GM21515 (cell line): ENCODE data around the gene GRIK3.

ENCODE experiments used
- ATAC-seq: cut with Tn5 transposase; IDR thresholded peaks from one replicate; pipeline ENCODE4 v1.9.1; 2021; ENCODE audit not compliant: unreplicated experiment

Gene GRIK3

DNA sequence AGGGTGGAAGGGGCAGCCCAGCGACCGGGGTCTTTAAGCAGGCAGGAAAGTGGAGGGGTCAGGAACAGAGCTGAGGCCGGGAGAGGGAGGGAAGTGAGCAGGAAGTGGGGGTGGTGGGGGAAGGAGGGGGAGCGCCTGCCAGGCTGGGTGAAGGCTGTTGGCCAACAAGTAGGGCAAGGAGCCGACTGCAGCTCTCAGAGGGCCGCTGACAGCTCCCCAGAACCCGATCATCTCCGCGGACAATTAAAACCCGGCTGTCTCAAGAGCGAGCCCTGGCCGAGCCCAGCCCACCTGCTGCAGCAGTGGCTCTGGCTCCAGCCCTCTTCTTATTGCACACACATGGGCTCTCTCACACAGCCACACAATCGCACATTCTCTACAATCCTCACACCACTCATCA, 51.6 kb downstream of the GRIK3 start:
- no peak for ATAC-seq

DNA sequence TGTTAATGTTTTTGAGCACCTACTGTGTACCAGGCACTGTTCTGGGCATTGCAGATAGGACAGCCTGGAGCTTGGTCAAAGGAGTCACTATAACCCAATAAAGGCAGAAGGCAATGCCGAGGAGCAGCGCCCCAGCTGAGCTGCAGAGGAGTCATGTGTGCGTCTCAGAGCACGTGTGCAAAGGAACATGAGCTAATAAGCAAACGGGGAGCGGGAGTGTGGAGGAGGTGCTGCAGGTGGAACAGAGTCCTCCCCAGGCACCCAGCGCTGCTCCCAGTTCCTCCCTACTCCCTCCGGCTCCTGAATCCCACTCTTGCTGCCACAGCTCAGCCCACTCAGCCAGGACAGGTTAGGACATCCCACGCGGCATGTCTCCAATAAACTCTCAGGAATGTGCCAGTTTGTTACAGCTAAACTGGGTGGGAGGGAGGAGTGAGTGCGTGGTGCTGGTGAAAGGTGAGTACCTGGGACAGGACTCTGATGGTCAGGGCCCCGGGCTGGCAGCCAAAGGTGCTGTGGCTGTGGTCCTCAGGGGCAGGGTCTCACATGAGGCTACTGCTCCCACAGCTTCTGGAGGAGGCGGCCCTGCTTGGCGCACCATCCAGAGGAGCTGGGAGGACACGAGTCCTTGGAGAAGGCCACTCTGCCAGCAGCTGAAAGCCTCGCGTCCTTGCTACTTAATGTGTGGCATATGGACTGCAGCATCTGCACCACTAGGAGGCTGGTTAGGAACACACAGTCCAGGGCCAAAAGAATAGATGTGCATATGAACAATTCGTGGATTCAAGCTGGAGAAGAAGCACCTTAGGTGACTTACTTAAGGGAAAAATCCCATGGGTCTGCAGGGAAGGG, 52.3 kb downstream of the GRIK3 start:
- no peak for ATAC-seq

DNA sequence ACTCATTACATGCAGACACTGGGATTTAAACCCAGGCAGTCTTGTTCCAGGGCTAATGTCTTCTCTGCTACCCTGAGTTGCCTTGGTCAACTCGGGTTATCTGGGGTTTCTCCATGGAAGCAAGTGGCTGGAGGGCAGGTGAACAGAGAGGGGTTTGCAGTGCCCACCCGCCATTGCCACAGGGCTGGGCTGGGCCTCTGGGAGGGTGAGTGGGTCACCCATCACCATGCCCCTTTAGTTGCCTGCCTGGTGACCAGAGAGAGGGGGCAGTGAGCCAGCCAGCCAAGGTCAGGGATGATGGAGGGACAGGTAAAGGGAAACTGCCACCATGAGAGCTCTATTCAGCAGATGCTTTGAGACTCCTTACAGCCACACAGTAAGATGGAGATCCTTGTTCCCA, 53.2 kb downstream of the GRIK3 start:
- ATAC-seq: no peak

DNA sequence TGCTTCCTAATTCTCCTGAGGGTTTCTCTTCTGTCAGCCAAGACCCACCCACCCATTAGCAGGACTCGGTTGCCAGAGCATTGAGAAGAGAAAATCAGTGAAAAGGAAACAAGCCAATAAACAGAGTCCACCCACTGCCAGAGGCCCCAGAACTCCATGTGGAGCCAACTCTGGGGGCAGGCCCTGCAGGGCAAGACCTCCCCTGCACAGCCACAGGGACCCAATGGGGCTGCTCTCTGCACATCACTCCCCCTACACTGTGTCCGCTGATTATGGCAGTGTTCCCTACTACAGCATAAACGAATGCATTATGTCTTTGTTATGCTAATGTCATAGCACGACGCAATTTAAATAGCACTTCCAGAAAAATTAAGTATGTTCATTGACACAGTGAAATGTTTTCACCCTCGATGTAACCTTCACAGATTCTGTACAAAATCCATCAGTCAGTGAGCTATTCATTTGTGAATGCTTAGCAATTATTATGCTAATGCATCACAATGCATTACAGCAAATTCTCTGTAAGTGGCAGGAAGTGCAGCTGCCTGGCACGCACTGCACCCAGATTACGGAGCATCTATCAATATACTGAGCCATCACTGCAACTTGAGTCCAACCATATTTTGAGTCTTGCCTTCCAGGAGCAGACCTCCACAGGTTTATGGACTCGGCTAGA, 56.4 kb downstream of the GRIK3 start:
- ATAC-seq: no peak

DNA sequence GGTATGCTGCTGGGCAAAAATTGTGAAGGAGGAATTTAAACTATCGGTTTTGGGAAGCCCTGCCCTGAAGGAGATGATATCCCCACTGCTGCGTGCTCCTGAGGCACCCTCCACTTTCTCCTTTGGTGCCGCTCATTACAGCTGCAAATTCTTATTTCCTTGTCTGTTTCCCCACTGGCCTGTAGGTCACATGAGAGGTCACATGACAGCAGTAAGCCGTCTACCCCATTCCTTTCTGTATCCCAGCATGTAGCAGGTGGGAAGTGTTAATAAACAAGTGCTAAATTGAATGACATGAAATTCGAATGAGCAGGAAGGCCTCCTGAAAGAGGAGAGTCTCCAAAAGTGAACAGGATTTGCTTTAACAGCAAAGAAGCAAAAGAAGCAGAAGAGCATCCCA, 58.7 kb downstream of the GRIK3 start:
- ATAC-seq: no peak

DNA sequence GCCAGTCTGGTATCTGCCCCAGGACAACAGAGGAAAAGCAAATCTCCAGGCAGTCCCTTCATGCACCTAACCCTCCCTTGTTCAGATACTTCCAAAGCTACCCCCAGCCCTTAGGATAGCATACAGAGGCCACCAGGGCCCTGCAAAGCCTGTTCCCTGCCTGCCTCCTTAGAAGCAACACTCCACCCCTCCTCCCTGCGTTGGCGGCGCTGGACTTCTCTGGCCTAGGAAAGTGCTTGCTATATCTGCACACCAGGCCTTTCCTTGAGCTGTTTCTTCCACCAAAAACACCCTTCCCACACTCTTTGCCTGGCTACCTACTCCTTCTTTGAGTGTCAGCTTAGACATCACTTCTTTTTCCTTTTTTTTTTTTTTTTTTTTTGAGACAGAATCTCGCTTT, 61.3 kb downstream of the GRIK3 start:
- no peak for ATAC-seq

DNA sequence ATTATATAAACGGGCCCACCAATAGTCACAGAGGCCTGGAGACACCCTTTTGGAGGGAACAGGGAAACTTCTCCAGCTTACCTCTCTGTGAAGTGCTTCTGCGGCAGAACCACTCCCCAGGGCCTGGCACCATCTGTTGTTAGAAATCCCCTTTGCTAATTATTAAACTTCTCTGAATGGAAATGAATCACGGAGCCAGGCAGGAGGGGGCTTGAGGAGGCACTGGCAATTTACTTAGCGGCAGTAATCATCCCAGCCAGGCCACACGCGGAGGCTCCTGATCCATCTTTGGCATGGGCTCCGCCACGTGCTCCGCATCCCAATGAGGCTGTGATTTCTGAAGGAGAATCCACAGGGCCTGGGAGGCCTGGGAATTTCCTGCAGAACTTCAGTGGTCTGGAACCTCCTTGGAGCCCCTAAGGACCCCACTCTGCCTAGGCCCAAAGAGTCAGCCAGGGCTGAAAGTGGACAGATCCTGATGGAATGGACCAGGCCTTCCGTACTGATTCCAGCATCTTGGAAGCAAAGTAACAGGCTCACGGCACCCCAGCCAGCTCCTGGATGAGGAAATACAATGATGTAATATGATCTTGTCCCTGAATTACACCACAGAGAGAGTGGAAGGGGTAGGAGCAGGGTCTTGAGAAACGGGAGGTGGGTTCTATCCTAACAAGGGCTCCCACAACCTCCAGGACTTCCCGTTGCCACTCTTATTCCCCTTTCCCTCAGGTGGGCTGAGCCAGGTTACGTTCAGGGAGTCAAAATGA, 62.3 kb downstream of the GRIK3 start:
- ATAC-seq: no peak

DNA sequence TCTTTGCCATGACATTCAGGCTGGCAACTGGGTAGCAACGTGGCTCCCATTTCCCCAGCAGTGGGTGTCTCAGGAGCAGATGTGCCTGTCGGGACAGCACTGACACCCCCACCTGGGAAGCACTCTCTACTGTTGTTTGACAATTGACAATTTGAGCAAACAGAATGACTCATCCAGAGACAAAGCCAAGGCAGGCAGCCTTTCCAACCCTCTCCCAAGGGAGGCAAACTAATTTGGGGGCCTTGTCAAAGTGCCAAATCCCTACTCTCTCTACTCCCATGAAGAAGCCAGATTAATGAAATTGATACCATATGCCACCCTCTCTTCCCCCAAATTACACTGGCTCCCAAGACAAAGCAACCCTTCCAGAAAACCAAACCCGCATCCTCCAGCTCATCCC, 65.6 kb downstream of the GRIK3 start:
- ATAC-seq: no peak

DNA sequence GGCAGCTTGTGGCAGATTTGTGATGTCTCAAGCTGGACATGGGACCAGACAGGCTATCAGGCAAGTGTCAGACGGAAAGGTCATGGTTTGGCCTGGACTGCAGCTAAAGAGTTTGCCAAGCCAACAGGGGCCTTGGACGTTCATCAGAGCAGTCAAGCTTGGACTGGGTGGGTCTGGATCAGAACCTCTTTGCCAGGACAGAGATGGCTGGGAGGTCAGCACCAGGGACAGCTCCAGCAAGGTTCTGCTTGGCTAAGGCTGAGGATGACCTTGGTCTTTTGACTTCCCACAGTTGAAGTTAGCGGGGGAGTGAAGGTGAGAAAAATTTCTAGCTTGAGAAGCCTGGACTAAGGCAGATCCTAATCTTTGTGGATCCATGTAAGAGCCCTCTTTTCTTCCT, 68.1 kb downstream of the GRIK3 start:
- ATAC-seq: no peak

DNA sequence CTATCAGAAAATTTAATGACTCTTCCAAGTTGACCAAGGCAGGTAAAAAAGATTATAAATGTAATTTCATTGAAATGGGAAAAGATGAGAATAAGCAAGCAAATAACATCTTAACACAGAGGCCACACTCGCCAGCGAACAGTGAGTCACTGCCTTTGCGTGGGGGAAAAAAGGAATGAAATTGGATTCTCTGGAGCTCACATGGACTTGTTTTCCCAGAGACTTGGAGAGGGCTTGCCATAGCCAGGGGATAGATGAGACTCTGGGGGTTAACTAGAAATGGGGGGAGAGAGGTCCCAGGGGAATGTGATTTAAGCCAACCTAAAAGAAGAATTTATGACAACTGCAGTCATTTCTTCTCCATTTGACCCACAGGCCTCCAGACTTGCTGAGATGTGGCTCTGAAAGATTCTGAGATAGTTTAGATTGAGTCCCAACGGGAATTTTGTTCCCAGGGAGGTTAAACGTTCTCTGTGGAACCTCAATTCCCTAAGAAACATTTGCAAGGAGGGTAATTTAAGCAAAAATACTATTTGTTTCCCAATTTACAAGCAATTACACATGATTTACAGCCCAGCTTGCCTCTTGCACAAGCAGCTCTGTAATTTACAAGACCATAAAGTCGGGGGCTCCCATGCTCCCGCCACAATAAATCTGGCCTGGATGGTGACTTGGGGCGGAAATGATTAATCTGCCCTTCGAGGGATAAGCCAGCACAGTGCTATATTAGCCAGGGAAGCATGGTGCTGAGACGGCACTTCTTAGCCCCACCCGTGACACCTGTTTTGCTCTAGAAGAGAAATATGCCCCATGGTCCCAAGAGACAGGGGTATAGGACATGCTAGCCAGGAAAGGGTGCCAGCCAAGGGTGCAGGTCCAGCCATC, 68.8 kb downstream of the GRIK3 start:
- no peak for ATAC-seq

DNA sequence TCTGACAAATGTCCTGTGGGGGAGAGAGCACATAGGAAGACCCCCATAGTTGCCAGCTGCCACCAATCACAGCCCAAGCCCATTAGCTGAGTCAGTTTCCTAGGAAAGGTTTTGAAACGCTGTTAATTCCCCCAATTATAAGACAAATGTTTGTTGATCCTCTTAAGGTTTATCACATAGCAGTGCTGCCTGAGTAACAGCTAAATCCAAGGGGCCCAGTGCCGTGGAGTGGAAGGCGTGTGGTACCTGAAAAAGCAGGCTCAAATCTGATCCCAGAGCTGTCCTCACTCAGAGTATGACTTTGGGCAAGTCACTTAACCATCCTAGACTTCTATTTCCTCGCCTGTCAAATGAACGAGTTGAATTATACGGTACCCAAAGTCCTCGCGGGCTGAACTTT, 69.5 kb downstream of the GRIK3 start:
- ATAC-seq: no peak

DNA sequence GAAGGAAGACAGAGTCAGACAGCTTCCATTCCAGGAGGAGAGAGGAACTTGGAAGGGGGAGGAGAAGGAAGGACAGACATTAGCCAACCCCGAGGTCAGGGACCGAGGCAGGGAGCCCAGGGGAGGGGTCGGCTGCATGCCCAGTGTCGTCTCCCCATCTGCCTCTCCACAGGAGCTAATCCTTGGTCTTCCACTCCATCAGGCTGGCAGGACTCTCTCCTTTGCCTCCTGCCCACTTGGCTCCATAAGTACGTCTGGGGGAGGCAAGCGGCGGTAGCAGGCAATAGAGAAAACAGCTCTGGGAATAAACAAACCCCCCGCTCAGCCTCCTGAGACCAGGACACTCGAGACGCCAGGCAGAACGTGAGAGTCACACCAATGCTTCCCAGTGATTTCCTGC, 71.3 kb downstream of the GRIK3 start:
- ATAC-seq: no peak

DNA sequence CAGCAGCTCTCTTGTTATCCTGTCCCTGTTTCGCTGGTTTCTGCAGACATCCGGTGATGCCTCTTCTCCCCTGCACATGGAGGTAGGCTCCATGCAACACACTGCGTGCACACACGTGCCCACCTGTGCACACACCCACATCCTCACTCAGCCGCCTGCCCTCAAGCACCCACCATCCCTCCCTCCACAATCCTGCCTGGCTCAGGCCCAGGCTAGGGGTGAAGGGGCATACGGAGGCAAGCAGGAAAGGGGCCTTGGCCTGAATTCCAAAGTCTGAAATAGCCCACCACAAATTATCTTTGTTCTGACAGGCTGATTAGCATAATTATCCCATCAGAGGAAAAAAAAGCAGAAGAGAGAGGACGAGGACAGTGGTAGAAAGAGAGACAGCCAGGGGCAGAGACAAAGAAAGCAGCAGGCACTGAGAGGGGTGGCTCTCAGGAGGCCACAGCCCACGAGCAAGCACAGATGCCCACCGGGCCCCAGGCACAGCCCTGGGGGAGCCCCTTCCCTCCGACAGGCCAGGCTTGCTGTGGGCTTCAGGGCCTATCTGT, 73.2 kb downstream of the GRIK3 start:
- no peak for ATAC-seq

DNA sequence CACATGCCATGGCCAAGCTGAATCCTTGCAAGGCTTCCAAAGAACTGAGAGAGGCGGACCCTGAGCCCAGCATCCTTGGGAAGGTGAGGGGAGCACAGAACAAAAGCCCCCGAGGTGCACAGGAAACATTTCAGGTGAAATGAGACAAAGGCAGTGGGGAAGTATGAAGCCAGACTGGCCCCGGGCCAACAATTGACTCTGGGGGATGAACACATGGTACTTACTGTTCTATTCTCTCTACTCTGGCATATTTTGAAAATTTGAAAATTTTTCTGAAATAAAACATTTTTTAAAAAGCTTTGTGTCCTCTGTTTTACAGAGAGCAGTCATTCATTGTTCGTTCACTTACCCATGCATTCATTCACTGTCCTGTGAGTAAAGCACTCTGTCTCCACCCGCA, 77.7 kb downstream of the GRIK3 start:
- ATAC-seq: no peak

DNA sequence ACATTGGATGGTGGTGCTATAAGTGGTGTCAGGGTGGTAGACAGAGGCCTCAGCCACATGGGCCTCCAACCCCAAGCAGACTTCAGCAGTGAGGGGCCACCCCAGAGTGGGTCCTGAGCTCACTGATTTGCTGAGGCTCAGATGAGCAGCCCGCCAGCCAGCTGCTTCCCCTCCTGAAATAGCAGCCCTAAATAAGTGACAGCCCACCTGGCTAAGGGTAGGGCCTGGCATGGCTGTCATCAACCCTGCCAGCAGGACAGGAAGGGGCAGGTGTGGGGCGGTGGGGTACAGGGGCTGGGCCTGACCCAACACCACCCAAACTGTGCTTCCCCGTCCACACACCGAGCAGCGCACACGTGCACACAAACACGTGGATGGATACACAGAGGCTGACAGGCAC, 79.3 kb downstream of the GRIK3 start:
- no peak for ATAC-seq

DNA sequence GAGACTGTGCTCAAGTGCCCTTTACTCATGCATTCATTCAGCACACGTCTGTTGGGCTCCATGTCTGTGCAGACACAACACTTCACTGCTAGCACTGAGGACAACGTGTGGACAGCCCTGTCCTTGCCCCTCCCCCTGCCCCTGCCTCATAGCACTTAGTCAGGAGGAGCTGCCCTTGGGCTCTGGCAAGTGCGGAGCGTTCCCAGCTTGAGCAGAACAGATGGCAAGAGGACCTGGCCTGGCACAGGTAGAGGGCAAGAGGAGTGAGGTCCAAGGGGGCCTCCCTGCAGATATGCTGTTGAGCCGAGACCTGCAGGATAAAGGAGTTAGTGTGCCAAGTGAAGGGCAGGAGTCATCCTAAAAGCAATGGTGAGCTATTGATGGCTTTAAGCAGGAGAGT, 81.3 kb downstream of the GRIK3 start:
- no peak for ATAC-seq

DNA sequence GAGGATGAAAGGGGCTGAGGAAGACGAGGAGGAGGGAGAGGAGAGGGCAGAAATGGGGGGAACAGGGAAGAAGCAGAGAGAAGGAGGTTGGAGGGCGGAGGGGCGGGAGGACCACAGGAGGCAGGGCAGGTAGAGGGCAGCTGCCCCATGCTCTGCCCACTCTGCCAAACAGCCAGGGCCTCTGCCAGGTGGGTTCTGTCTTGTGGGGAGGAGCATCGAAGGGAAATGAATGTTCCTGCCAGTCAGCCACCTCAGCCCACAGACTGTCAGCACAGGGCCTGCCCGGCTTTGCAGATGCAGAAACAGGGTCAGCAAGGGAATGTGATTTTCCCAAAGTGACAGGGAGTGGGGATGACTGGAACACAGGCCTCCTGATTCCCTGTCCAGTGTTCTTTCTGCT, 82.6 kb downstream of the GRIK3 start:
- ATAC-seq: no peak

DNA sequence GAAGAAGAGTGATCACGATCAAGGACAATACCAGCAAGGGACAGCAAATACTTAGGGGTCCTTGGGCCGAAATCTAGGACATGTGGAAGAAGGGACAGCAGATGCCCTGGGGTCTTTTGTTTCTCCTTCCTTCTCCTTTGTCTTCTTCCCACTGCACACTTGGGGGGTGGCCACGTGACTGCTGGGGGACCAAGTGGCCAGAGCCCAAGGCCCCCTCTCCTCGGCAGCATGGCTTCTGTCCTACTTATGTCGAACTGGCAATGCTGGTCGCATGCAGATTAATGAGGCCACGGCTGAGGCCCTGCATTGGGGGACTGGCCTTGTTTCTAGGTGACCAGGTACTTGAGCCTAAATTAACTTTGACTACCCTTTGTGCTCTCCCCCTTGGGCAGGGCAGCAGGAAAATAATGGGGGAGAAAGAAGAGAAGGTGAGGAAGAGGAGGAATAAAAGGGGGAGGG, 83.0 kb downstream of the GRIK3 start:
- no peak for ATAC-seq

DNA sequence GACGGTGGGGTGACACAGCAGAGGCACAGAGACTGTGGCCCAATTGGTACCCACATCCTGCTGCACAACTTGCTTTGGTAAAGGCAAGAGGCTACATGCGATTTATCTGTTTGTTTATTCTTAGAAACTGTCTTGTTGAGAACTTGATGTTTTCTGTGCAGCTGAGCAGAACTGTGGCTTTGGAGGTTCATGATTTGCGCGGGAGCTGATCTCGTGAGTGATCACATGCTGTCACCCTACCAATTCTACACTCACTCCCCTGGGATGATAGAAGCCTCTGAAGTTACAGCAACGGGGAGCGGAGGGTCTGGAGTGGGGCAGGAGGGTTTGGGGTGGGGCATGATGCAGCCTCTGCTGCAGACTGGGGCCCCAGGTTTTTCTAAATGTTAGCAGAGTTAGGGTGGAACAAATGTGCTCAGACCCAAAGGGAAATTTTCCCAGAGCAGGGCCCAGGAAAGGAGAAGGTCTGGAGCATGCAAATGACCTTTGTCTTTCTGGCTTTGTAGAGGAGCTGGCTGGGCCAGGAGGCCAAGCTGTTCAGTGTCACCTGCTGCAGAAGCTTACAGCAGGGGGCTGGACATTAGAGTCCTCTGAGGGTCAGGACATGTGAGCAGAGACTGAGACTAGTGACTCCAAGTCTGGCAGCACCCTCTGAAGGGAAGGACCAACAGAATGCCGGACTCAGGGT, 83.6 kb downstream of the GRIK3 start:
- no peak for ATAC-seq

DNA sequence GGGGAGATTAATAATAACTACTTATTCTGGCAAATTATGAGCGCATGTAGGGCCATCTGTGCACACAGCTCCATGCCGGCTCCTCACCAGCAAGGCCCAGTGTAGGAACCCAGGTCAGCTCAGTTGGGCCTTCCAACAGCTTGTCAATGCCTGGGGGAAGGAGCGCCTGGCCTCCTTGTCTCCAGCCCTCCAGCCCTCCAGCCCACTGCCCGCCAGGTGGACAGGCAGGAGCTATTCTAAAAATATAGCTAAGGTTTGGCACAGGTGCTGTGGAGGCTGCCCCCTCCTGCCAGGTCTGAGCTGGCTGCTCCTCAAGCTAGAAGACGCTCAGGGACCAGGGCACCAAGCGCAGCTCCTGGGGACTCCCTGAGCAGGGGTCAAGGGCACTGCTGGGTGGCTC, 85.7 kb downstream of the GRIK3 start:
- ATAC-seq: no peak
